Testis (tissue), 3 donors: ENCODE measurements around the gene DZIP1. TPM values are rescaled to one million over a fixed set of nuclear protein-coding genes. Genes with fewer than 3 reads are reported as not detected.

Source experiments
- DNase-seq: peaks from one replicate; pipeline ENCODE4 v3.0.0-alpha.2; 2019
- H3K27ac ChIP-seq, 2 donors: fragments of 200-600 bp; sonication (generic); one replicate each; pipeline ENCODE4 v1.5.1; 2019
- H3K27me3 ChIP-seq: fragments of 200-600 bp; sonication (generic); one replicate; pipeline ENCODE4 v1.5.1; 2019
- H3K36me3 ChIP-seq: fragments of 200-600 bp; sonication (generic); one replicate; pipeline ENCODE4 v1.5.1; 2017; ENCODE audit warnings: low read depth; ENCODE audit errors: missing control alignments
- H3K4me1 ChIP-seq: fragments of 200-600 bp; sonication (generic); one replicate; pipeline ENCODE4 v1.5.1; 2019
- H3K4me3 ChIP-seq, 2 donors: fragments of 200-600 bp; sonication (generic); one replicate each; pipeline ENCODE4 v1.5.1; 2017 to 2019
- H3K9me3 ChIP-seq: fragments of 200-600 bp; sonication (generic); one replicate; pipeline ENCODE4 v1.5.1; 2017
- POLR2A ChIP-seq: fragments of 450-650 bp; IDR thresholded peaks from one replicate; pipeline ENCODE4 v1.6.1; 2017; ENCODE audit warnings: antibody characterized with exemption, mild to moderate bottlenecking, moderate library complexity
- WGBS, 2 donors: methylation state at CpG; one replicate each; pipeline ENCODE4 v1.1.5; 2018; 5-methylcytosine and 5-hydroxymethylcytosine counted together
- intact Hi-C: fragments of 100-400 bp; cut with DNase I; formaldehyde crosslinking; loops from one replicate; pipeline ENCODE4 v1.15.1; 2023; ENCODE audit warnings: low total_unique reads
- polyA plus RNA-seq: library from polyadenylated mRNA; stranded (reverse); fragments of 350-450 nt; fragmentation: Illumina TruSeq; extraction: RNeasy Lipid Tissue Mini Kit (QIAGEN cat#74804); gene quantifications from one replicate; pipeline ENCODE4 v1.2.3, GENCODE V29; 2014; ENCODE audit warnings: low read depth, low replicate concordance; ENCODE audit not compliant: insufficient read depth
- total RNA-seq, 2 donors: library from RNA; depleted of rRNA; stranded (reverse); fragments of >200 nt; gene quantifications; one replicate each; pipeline ENCODE4 v1.2.3, GENCODE V29; 2016
- TF ChIP-seq, protein P1 (sequence below), 3 experiments: fragments of 450-650 bp in 2 of 3; fragments of 200-600 bp in 1 of 3; sonication (generic) in 1 of 3; IDR thresholded peaks; one replicate each; pipeline ENCODE4 v1.5.1; 2016 to 2019; ENCODE audit warnings: antibody characterized with exemption in 3 of 3, mild to moderate bottlenecking in 2 of 3, moderate library complexity in 1 of 3

DZIP1 gene
- total and polyA plus RNA-seq, 3 donors from 2014 or later, result 54.7 to 143 (median 63.7) TPM

DNA sequence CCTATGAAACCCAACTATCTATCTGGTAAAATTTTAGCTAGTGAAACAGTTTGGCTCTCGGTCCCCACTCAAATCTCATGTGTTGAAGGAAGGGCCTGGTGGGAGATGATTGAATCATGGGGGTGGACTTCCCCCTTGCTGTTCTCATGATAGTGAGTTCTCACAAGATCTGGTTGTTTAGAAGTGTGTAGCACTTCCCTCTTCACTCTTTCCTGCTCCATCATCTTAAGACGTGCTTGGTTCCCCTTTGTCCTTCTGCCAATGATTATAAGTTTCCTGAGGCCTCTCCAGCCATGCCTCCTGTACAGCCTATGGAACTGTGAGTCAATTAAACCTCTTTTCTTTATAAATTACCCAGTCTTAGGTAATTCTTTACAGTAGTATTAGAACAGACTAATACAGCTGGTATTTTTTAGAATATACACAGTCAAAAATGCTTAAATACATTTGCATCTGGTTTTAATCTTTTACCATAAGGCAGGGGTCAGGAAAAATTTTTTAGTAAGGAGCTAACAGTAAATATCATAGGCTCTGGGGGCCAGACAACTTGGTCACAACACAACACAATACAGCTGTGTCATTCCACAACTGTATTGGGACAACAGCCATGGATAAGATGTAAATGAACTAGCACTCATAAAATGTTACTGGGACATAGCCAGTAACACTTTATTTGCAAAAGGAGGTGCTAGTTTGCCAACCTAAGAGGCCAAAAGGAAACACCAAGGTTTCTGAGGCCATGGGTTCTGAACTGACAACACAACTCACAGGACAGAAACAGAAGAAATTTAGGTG lies 24.3 kb downstream of the DZIP1 start:
- TF ChIP-seq, protein P1, sequence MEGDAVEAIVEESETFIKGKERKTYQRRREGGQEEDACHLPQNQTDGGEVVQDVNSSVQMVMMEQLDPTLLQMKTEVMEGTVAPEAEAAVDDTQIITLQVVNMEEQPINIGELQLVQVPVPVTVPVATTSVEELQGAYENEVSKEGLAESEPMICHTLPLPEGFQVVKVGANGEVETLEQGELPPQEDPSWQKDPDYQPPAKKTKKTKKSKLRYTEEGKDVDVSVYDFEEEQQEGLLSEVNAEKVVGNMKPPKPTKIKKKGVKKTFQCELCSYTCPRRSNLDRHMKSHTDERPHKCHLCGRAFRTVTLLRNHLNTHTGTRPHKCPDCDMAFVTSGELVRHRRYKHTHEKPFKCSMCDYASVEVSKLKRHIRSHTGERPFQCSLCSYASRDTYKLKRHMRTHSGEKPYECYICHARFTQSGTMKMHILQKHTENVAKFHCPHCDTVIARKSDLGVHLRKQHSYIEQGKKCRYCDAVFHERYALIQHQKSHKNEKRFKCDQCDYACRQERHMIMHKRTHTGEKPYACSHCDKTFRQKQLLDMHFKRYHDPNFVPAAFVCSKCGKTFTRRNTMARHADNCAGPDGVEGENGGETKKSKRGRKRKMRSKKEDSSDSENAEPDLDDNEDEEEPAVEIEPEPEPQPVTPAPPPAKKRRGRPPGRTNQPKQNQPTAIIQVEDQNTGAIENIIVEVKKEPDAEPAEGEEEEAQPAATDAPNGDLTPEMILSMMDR (IDR thresholded peaks at IDR 0.05), result no peak
- no peak for TF ChIP-seq POLR2A
- DNase-seq, result no peak
- no peak overlapping the region for H3K4me3 ChIP-seq
- 85 to 86% methylated on average over 2 of the region's 2 CpGs for WGBS, 2 donors
- no peaks in the 10 kb centered on the region for H3K27me3 ChIP-seq
- intact Hi-C loops, result loop anchor here (10.0 kb wide), 1 partner anchor 215 kb away; no protein-coding TSS in a partner anchor
- H3K4me1 ChIP-seq, result no peaks in the 10 kb centered on the region
- H3K27ac ChIP-seq, result no peak overlapping the region
- no peaks in the 10 kb centered on the region for H3K9me3 ChIP-seq
- no peaks in the 10 kb centered on the region for H3K36me3 ChIP-seq

DNA sequence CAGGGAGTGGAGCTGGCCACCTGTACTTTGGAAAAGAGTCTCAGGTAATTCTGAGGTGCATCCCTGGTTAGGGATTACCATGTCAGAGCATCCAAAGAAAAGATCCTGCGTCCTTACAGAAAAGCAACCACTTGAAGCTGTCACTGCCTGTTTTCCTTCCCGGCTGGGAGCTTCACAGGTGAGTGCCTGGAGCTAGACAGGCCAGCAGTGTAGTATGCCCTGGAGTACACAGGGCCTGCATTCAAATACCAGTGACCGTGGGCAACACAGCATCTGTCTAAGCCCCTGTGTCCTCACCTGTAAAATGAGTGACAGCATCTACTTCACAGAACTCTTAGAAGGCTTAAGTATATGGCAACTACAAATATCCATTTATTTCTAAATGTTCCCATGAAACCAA lies 29.0 kb downstream of the DZIP1 start:
- intact Hi-C loops, result no loop called here
- TF ChIP-seq, protein P1 (IDR thresholded peaks at IDR 0.05), result no peak
- no peak for TF ChIP-seq POLR2A
- H3K4me1 ChIP-seq, result no peaks in the 10 kb centered on the region
- WGBS, 2 donors, result 93 to 97% methylated on average over 3 of the region's 3 CpGs
- no peak for DNase-seq
- no peaks in the 10 kb centered on the region for H3K9me3 ChIP-seq
- no peak overlapping the region for H3K4me3 ChIP-seq
- H3K36me3 ChIP-seq, result no peaks in the 10 kb centered on the region
- no peaks in the 10 kb centered on the region for H3K27me3 ChIP-seq
- H3K27ac ChIP-seq, result no peak overlapping the region

DNA sequence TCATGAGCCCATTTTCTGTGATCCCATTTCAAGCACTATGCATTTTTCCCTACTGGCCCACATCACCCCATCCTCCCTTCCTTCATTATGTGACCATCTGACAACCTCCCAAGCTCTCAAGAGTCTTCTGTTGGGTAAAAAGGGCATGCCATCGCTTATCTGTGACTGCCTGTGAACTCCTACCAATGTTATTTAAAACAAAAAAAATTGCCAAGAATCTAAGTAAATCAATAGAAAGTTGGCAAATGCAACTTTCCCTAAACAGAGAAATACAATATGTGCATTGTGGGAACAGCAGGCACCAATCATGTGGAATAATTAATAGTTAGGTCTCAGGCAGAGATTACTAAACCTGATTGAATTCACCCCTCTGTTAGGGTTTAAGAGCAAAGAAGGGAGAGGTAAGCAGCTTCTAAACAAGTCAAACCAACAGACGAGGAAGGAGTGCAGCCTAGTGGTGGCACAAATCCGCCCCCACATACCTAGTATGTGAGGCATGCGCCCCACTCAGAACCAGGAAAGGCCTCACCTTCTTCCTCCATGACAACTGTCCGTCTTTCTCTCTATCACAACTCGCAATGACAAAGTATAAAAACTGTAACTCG lies 29.8 kb downstream of the DZIP1 start:
- H3K4me1 ChIP-seq, result no peaks in the 10 kb centered on the region
- H3K27ac ChIP-seq, result no peak overlapping the region
- no peaks in the 10 kb centered on the region for H3K9me3 ChIP-seq
- WGBS, 2 donors, result 89 to 91% methylated on average over 7 of the region's 7 CpGs
- intact Hi-C loops, result no loop called here
- no peak for TF ChIP-seq POLR2A
- TF ChIP-seq, protein P1 (IDR thresholded peaks at IDR 0.05), result no peak
- no peaks in the 10 kb centered on the region for H3K36me3 ChIP-seq
- H3K27me3 ChIP-seq, result no peaks in the 10 kb centered on the region
- DNase-seq, result no peak
- no peak overlapping the region for H3K4me3 ChIP-seq

DNA sequence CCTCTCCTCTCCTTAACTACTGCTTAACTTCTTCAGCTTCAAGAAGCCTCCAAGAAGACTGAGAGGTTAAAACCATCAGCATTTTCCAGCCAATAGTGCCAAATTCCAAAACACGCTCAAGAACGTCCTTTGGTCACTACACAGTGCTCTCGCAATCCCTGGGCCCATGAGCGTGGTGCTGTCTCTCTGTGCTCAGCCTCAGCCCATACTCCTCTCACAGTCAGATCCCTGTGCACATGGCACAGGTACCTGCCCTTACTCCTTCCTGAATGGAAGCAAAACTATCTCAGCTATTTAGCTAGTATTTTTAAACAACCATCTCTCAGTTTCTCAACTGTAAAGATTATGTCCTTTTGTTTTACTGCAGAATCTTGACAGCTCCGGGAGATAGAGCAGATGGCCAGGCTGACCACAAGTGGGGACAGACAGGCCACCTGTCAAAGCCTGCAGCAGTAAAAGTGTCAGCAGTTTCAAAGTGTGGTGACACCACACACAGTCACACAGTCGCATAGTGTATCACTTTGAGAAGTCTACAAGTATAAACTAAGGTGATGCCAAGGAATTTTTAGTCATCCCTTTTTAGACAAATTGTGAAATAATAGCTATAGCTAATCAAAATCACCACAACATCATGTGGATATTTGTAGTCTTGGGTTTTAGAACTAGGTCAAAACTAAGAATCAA lies 35.7 kb downstream of the DZIP1 start:
- DNase-seq, result no peak
- WGBS, 2 donors, result 71 to 75% methylated on average over 6 of the region's 6 CpGs
- no peak for TF ChIP-seq POLR2A
- TF ChIP-seq, protein P1 (IDR thresholded peaks at IDR 0.05), result no peak
- Histone ChIP-seq H3K27me3 (no peaks in the 10 kb centered on the region), H3K36me3 (no peaks in the 10 kb centered on the region), H3K27ac (no peak overlapping the region), H3K4me3 (no peak overlapping the region), H3K4me1 (no peaks in the 10 kb centered on the region), H3K9me3 (no peaks in the 10 kb centered on the region)
- intact Hi-C loops, result no loop called here
